Vagina (tissue), 2 donors: Measurements from ENCODE around the gene FTH1. TPM values are rescaled to one million over a fixed set of nuclear protein-coding genes. Genes with fewer than 3 reads are reported as not detected.
"Not testable (repeated sequence)": the region's sequence is repeated elsewhere in the genome, so short reads cannot be mapped to it uniquely, and the experiment has no call there.

ENCODE experiments used
- DNase-seq, 2 donors: peaks; one replicate each; pipeline ENCODE4 v3.0.0-alpha.2; 2017; ENCODE audit errors: extremely low spot score in 2 of 2
- H3K27ac ChIP-seq: fragments of 200-600 bp; sonication (generic); one replicate; pipeline ENCODE4 v1.5.1; 2019
- H3K27me3 ChIP-seq: fragments of 200-600 bp; sonication (generic); one replicate; pipeline ENCODE4 v1.5.1; 2019
- H3K36me3 ChIP-seq, 2 donors: fragments of 200-600 bp; sonication (generic); one replicate each; pipeline ENCODE4 v1.5.1; 2017 to 2019
- H3K4me1 ChIP-seq: fragments of 200-600 bp; sonication (generic); one replicate; pipeline ENCODE4 v1.5.1; 2019
- H3K4me3 ChIP-seq, 2 donors: fragments of 200-600 bp; sonication (generic); 1 replicate in 1 of 2; 2 replicates in 1 of 2; pipeline ENCODE4 v1.5.1; 2016 to 2019
- H3K9me3 ChIP-seq: fragments of 200-600 bp; sonication (generic); one replicate; pipeline ENCODE4 v1.5.1; 2019
- CTCF ChIP-seq, 3 experiments: fragments of 450-650 bp in 2 of 3; fragments of 200-600 bp in 1 of 3; sonication (generic) in 1 of 3; IDR thresholded peaks; one replicate each; pipeline ENCODE4 v1.5.1; 2017 to 2019; ENCODE audit warnings: antibody characterized with exemption in 3 of 3, mild to moderate bottlenecking in 2 of 3, moderate library complexity in 2 of 3
- POLR2A ChIP-seq, 2 donors: fragments of 450-650 bp; IDR thresholded peaks; one replicate each; pipeline ENCODE4 v1.6.1; 2017; ENCODE audit warnings: antibody characterized with exemption in 2 of 2, mild to moderate bottlenecking in 2 of 2, moderate library complexity in 2 of 2
- POLR2AphosphoS5 ChIP-seq, 2 donors: sonication (generic); formaldehyde crosslinking; IDR thresholded peaks; one replicate each; pipeline ENCODE4 v1.9.0; 2017; ENCODE audit warnings: antibody characterized with exemption in 2 of 2, mild to moderate bottlenecking in 2 of 2, low read depth in 1 of 2; ENCODE audit not compliant: insufficient read depth in 1 of 2
- intact Hi-C: fragments of 100-400 bp; cut with DNase I; formaldehyde crosslinking; loops from one replicate; pipeline ENCODE4 v1.15.1; 2023
- total RNA-seq: library from RNA; depleted of rRNA; stranded (reverse); fragments of >200 nt; gene quantifications from one replicate; pipeline ENCODE4 v1.2.3, GENCODE V29; 2016

Gene FTH1
- total RNA-seq, 1 donor from 2014 or later, result 2,421 TPM

GRCh38 chr11:61955422-61956135 lies 11.9 kb downstream of the FTH1 start:
- H3K27me3 ChIP-seq, result no peaks in the 10 kb centered on the region
- H3K4me3 ChIP-seq, result peak overlapping the region; percentile 55 to 61
- H3K9me3 ChIP-seq, result no peaks in the 10 kb centered on the region
- no peak for TF ChIP-seq CTCF (IDR thresholded peaks at IDR 0.05)
- peak in 1 of 2 donors; percentile 27 for TF ChIP-seq POLR2A (IDR thresholded peaks at IDR 0.05)
- TF ChIP-seq POLR2AphosphoS5 (IDR thresholded peaks at IDR 0.05; ENCODE audit: insufficient read depth in 1 of 2, low read depth in 1 of 2), result peak in 1 of 2 donors; percentile 66
- H3K4me1 ChIP-seq, result peaks cover 29% of the 10 kb centered on the region
- H3K27ac ChIP-seq, result peak overlapping the region; percentile 95
- intact Hi-C loops, result no loop called here
- DNase-seq, result peak in 1 of 2 donors; percentile 88
- peaks cover 0 to 4% of the 10 kb centered on the region in 2 donors for H3K36me3 ChIP-seq

GRCh38 chr11:61954851-61955421 lies 12.5 kb downstream of the FTH1 start:
- H3K9me3 ChIP-seq, result no peaks in the 10 kb centered on the region
- H3K4me3 ChIP-seq, result peak overlapping the region; percentile 55 to 61
- H3K36me3 ChIP-seq, result peaks cover 0 to 4% of the 10 kb centered on the region in 2 donors
- DNase-seq, result peak in 1 of 2 donors; percentile 94
- peaks cover 26% of the 10 kb centered on the region for H3K4me1 ChIP-seq
- intact Hi-C loops, result no loop called here
- no peaks in the 10 kb centered on the region for H3K27me3 ChIP-seq
- H3K27ac ChIP-seq, result peak overlapping the region; percentile 95
- TF ChIP-seq POLR2A (IDR thresholded peaks at IDR 0.05), result peak in 1 of 2 donors; percentile 5
- peak; percentile 40 to 75 for TF ChIP-seq POLR2AphosphoS5 (IDR thresholded peaks at IDR 0.05; ENCODE audit: insufficient read depth in 1 of 2, low read depth in 1 of 2)
- TF ChIP-seq CTCF (IDR thresholded peaks at IDR 0.05), result no peak

GRCh38 chr11:61954106-61954850 lies 13.2 kb downstream of the FTH1 start:
- H3K36me3 ChIP-seq, result peaks cover 0 to 4% of the 10 kb centered on the region in 2 donors
- intact Hi-C loops, result no loop called here
- peak in 1 of 2 donors; percentile 91 for DNase-seq
- no peaks in the 10 kb centered on the region for H3K9me3 ChIP-seq
- TF ChIP-seq CTCF (IDR thresholded peaks at IDR 0.05), result no peak
- no peak for TF ChIP-seq POLR2A (IDR thresholded peaks at IDR 0.05)
- TF ChIP-seq POLR2AphosphoS5 (IDR thresholded peaks at IDR 0.05; ENCODE audit: insufficient read depth in 1 of 2, low read depth in 1 of 2), result no peak
- H3K4me3 ChIP-seq, result peak overlapping the region; percentile 55 to 61
- H3K4me1 ChIP-seq, result peaks cover 29% of the 10 kb centered on the region
- H3K27me3 ChIP-seq, result no peaks in the 10 kb centered on the region
- peak overlapping the region; percentile 95 for H3K27ac ChIP-seq

- H3K4me3 ChIP-seq, intact Hi-C loops, DNase-seq, H3K27ac ChIP-seq, H3K27me3 ChIP-seq, H3K36me3 ChIP-seq, H3K9me3 ChIP-seq: not testable (repeated sequence)
- H3K4me1 ChIP-seq, result peaks cover 29% of the 10 kb centered on the region
Measured at GRCh38 chr11:61953632-61954031, 13.8 kb downstream of the FTH1 start.

GRCh38 chr11:61952882-61953281 lies 14.6 kb downstream of the FTH1 start:
- no peak for DNase-seq
- Histone ChIP-seq H3K27me3 (no peaks in the 10 kb centered on the region), H3K4me1 (peaks cover 36% of the 10 kb centered on the region), H3K27ac (no peak overlapping the region), H3K36me3 (peaks cover 0 to under 1% of the 10 kb centered on the region in 2 donors), H3K4me3 (no peak overlapping the region), H3K9me3 (no peaks in the 10 kb centered on the region)
- intact Hi-C loops, result no loop called here
- TF ChIP-seq POLR2A (IDR thresholded peaks at IDR 0.05) (no peak), POLR2AphosphoS5 (IDR thresholded peaks at IDR 0.05; ENCODE audit: insufficient read depth in 1 of 2, low read depth in 1 of 2) (no peak), CTCF (IDR thresholded peaks at IDR 0.05) (no peak)
